Upper lobe of left lung (tissue), 4 donors: Measurements from ENCODE around the gene ISL2.

Source experiments
- POLR2A ChIP-seq, 4 donors: fragments of 450-650 bp; IDR thresholded peaks; one replicate each; pipeline ENCODE4 v1.5.1; 2016 to 2017; ENCODE audit warnings: antibody characterized with exemption in 4 of 4, mild to moderate bottlenecking in 2 of 4
- POLR2AphosphoS5 ChIP-seq, 2 donors: sonication (generic); formaldehyde crosslinking; IDR thresholded peaks; one replicate each; pipeline ENCODE4 v1.5.1; 2017; ENCODE audit warnings: antibody characterized with exemption in 2 of 2

GRCh38 chr15:76337059-76337695, 604 bp downstream of the ISL2 start:
- no peak for TF ChIP-seq POLR2AphosphoS5 (IDR thresholded peaks at IDR 0.05)
- TF ChIP-seq POLR2A (IDR thresholded peaks at IDR 0.05), result no peak
